Measurements from ENCODE around the gene MEGF10.
"Not testable (repeated sequence)": the region's sequence is repeated elsewhere in the genome, so short reads cannot be mapped to it uniquely, and the experiment has no call there.

DNA sequence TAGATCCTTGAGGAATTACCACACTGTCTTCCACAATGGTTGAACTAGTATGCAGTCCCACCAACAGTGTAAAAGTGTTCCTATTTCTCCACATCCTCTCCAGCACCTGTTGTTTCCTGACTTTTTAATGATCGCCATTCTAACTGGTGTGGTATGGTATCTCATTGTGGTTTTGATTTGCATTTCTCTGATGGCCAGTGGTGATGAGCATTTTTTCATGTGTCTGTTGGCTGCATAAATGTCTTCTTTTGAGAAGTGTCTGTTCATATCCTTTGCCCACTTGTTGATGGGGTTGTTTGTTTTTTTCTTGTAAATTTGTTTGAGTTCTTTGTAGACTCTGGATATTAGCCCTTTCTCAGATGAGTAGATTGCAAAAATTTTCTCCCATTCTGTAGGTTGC lies 25.1 kb upstream of the MEGF10 start:
- TF ChIP-seq FOXA1 (IDR thresholded peaks at IDR 0.05); SUZ12 (IDR thresholded peaks at IDR 0.05); FOXM1 (IDR thresholded peaks at IDR 0.05; ENCODE audit: borderline replicate concordance); HDGF (IDR thresholded peaks at IDR 0.05; ENCODE audit: borderline replicate concordance); SP1 (IDR thresholded peaks at IDR 0.05); ELF4 (IDR thresholded peaks at IDR 0.05); CTBP1 (IDR thresholded peaks at IDR 0.05; ENCODE audit: borderline replicate concordance); ZNF384 (IDR thresholded peaks at IDR 0.05); LEF1 (IDR thresholded peaks at IDR 0.05; ENCODE audit: borderline replicate concordance): not testable (repeated sequence)

Measured in HEK293T (cell line).